NT2/D1 (cell line): ENCODE data around the gene MAP7.

ENCODE experiments used
- DNase-seq: peaks from one replicate; pipeline ENCODE4 v3.0.0-alpha.2; 2011; ENCODE audit warnings: low read depth, low spot score
- H3K27me3 ChIP-seq: 2 replicates; pipeline ENCODE4 v1.6.0; 2011; ENCODE audit warnings: mild to moderate bottlenecking; ENCODE audit not compliant: insufficient read length, insufficient read depth
- H3K36me3 ChIP-seq: 2 replicates; pipeline ENCODE4 v1.6.1; 2011; ENCODE audit warnings: mild to moderate bottlenecking, low read length, mixed read lengths; ENCODE audit not compliant: insufficient read depth, insufficient read length
- H3K4me1 ChIP-seq: 2 replicates; pipeline ENCODE4 v1.5.1; 2011; ENCODE audit not compliant: insufficient read depth, insufficient read length
- H3K4me3 ChIP-seq: 2 replicates; pipeline ENCODE4 v1.5.1; 2011; ENCODE audit warnings: low read depth; ENCODE audit not compliant: insufficient read length
- H3K9ac ChIP-seq: 2 replicates; pipeline ENCODE4 v1.6.0; 2011; ENCODE audit warnings: low read depth; ENCODE audit not compliant: insufficient read length
- H3K9me3 ChIP-seq: 2 replicates; pipeline ENCODE4 v1.5.1; 2011; ENCODE audit warnings: mild to moderate bottlenecking, low read length; ENCODE audit not compliant: insufficient read depth
- SUZ12 ChIP-seq: IDR thresholded peaks from 2 replicates; pipeline ENCODE4 v1.6.1; 2011; ENCODE audit not compliant: insufficient read length, insufficient read depth; ENCODE audit errors: extremely low read depth
- YY1 ChIP-seq: IDR thresholded peaks from 2 replicates; pipeline ENCODE4 v1.6.1; 2011; ENCODE audit not compliant: insufficient read length, insufficient read depth
- ZNF274 ChIP-seq: IDR thresholded peaks from 2 replicates; pipeline ENCODE4 v1.6.1; 2011; ENCODE audit warnings: mild to moderate bottlenecking, low read depth, low read length

Gene MAP7

GRCh38 chr6:136527831-136528230 lies 22.4 kb downstream of the MAP7 start:
- Histone ChIP-seq H3K9me3 (no peaks in the 10 kb centered on the region), H3K9ac (no peak overlapping the region), H3K36me3 (no peaks in the 10 kb centered on the region), H3K4me1 (peaks cover 2% of the 10 kb centered on the region), H3K4me3 (no peak overlapping the region), H3K27me3 (no peaks in the 10 kb centered on the region)
- no peak for DNase-seq
- no peak for TF ChIP-seq ZNF274
- no peak for TF ChIP-seq YY1
- TF ChIP-seq SUZ12, result no peak

- TF ChIP-seq SUZ12 (no peak), ZNF274 (no peak), YY1 (no peak)
- Histone ChIP-seq H3K27me3 (no peaks in the 10 kb centered on the region), H3K36me3 (no peaks in the 10 kb centered on the region), H3K9ac (no peak overlapping the region), H3K4me1 (peaks cover 2% of the 10 kb centered on the region), H3K9me3 (no peaks in the 10 kb centered on the region), H3K4me3 (no peak overlapping the region)
- no peak for DNase-seq
Measured at GRCh38 chr6:136526937-136527336, 23.3 kb downstream of the MAP7 start.

- no peak overlapping the region for H3K9ac ChIP-seq
- H3K9me3 ChIP-seq, result no peaks in the 10 kb centered on the region
- peak; percentile 38 for DNase-seq
- H3K4me3 ChIP-seq, result no peak overlapping the region
- TF ChIP-seq YY1, result no peak
- TF ChIP-seq ZNF274, result no peak
- no peak for TF ChIP-seq SUZ12
- peaks cover 2% of the 10 kb centered on the region for H3K4me1 ChIP-seq
- H3K36me3 ChIP-seq, result no peaks in the 10 kb centered on the region
- no peaks in the 10 kb centered on the region for H3K27me3 ChIP-seq
Measured at GRCh38 chr6:136526196-136526930, 23.9 kb downstream of the MAP7 start.

GRCh38 chr6:136525586-136526195 lies 24.5 kb downstream of the MAP7 start:
- TF ChIP-seq SUZ12, result no peak
- no peak for TF ChIP-seq YY1
- TF ChIP-seq ZNF274, result no peak
- no peaks in the 10 kb centered on the region for H3K36me3 ChIP-seq
- no peak overlapping the region for H3K9ac ChIP-seq
- H3K27me3 ChIP-seq, result no peaks in the 10 kb centered on the region
- DNase-seq, result no peak
- peaks cover 2% of the 10 kb centered on the region for H3K4me1 ChIP-seq
- H3K9me3 ChIP-seq, result no peaks in the 10 kb centered on the region
- no peak overlapping the region for H3K4me3 ChIP-seq

- DNase-seq, result no peak
- Histone ChIP-seq H3K9ac (no peak overlapping the region), H3K9me3 (no peaks in the 10 kb centered on the region), H3K4me1 (peaks cover 2% of the 10 kb centered on the region), H3K27me3 (no peaks in the 10 kb centered on the region), H3K4me3 (no peak overlapping the region), H3K36me3 (no peaks in the 10 kb centered on the region)
- TF ChIP-seq YY1 (no peak), SUZ12 (no peak), ZNF274 (no peak)
Measured at GRCh38 chr6:136524936-136525413, 25.2 kb downstream of the MAP7 start.

- no peak for TF ChIP-seq ZNF274
- no peak for TF ChIP-seq SUZ12
- TF ChIP-seq YY1, result no peak
- peaks cover 2% of the 10 kb centered on the region for H3K4me1 ChIP-seq
- DNase-seq, result no peak
- H3K36me3 ChIP-seq, result no peaks in the 10 kb centered on the region
- no peaks in the 10 kb centered on the region for H3K27me3 ChIP-seq
- no peaks in the 10 kb centered on the region for H3K9me3 ChIP-seq
- no peak overlapping the region for H3K4me3 ChIP-seq
- no peak overlapping the region for H3K9ac ChIP-seq
Measured at GRCh38 chr6:136524339-136524935, 25.8 kb downstream of the MAP7 start.

GRCh38 chr6:136523196-136523595 lies 27.0 kb downstream of the MAP7 start:
- no peaks in the 10 kb centered on the region for H3K27me3 ChIP-seq
- peaks cover 2% of the 10 kb centered on the region for H3K4me1 ChIP-seq
- DNase-seq, result no peak

More at GRCh38 chr6:136523196-136523595, 27.0 kb downstream of the MAP7 start:
- no peak for TF ChIP-seq ZNF274
- no peak for TF ChIP-seq YY1
- TF ChIP-seq SUZ12, result no peak
- H3K36me3 ChIP-seq, result no peaks in the 10 kb centered on the region
- H3K4me3 ChIP-seq, result no peak overlapping the region
- H3K9me3 ChIP-seq, result no peaks in the 10 kb centered on the region
- H3K9ac ChIP-seq, result no peak overlapping the region
